ENCODE measurements around the gene CHADL. TPM values are rescaled to one million over a fixed set of nuclear protein-coding genes. Genes with fewer than 3 reads are reported as not detected.

The CHADL gene
- total and polyA plus RNA-seq, 2 of the 8 experiments (the other 6 are each of a cell fraction or from before 2014, with no cell fraction given): 0.78 to 1.4 TPM

DNA sequence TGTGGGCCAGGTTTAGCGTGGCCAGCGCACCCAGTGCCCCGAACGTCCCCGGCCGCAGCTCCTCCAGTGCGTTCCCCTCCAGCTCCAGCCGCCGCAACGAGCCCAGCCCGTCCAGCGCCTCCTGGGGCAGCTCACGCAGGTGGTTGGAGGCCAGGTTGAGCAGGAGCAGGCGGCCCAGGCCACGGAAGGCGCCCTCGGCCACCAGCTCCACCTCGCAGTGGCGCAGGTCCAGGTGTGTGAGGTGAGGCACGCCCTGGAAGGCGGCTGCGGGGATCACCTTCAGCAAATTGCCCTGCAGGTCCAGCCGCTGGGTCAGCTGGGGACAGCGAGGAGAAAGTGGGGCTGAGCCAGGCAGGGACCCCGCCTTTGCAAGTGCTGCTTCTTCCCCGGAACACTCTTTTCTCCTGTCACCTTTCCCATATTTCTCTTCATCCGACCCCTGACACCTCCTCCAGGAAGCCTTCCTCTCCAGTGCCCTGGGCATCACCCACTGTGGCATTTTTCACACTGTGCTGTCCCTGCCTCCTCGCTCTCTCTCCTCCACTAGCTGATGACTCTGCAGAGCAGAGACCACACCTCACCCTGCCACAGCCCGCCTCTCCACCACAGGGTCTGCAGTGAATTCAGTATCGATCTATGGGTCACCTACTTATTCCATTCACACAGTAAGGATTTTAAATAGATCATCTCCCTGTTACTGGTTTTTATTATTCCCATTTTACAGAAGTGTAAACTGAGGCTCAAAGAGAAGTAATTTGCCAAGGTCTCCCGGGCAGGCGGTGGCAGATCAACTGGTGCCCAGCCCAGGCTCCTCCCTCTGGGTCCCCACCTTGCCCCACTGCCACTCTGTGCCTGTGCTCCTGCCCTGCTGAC lies 1.9 kb downstream of the CHADL start:
- Histone ChIP-seq H3K23ac (ENCODE audit: insufficient read length) (no peak overlapping the region), H2BK5ac (ENCODE audit: low read depth, low read length) (peak overlapping the region; percentile 78; the same call in 1 of the 2 replicates), H4K8ac (ENCODE audit: extremely low read depth, insufficient read depth, low read length) (peak overlapping the region; percentile 98), H3K18ac (ENCODE audit: extremely low read depth, low read length) (peak overlapping the region; percentile 83), H4K91ac (replicated peaks; ENCODE audit: insufficient read length, low read length) (peak overlapping the region; percentile 93), H3K4me1 (replicated peaks in 1 of 4; ENCODE audit: control insufficient read depth in 3 of 4, insufficient read depth in 4 of 4, low read length in 3 of 4) (peaks cover 4 to 17% (median 11%) of the 10 kb centered on the region in 4 experiments; a peak in 6 of 7 replicates), H3K27ac (ENCODE audit: low read depth, low read length) (peak overlapping the region; percentile 37; the same call in 1 of the 2 replicates), H2AFZ (ENCODE audit: low read length) (peak overlapping the region; percentile 71; the same call in 1 of the 2 replicates), H2BK20ac (ENCODE audit: low read length) (no peak overlapping the region), H3K36me3 (ENCODE audit: control insufficient read depth in 2 of 4, insufficient read depth in 4 of 4, low read length in 3 of 4) (no peaks in the 10 kb centered on the region), H3K4ac (replicated peaks; ENCODE audit: insufficient read length, low read depth, low read length) (peak overlapping the region; percentile 90), H4K20me1 (replicated peaks in 1 of 2; ENCODE audit: control insufficient read depth in 1 of 2, insufficient read depth in 2 of 2, low read length in 2 of 2) (no peaks in the 10 kb centered on the region), H3K4me3 (ENCODE audit: extremely low read depth in 1 of 4, insufficient read depth in 2 of 4, low read depth in 3 of 4, low read length in 4 of 4) (peak overlapping the region in 3 of 4 experiments; percentile 2 to 53 (median 14); a peak in 2 of 8 replicates), H4K5ac (ENCODE audit: insufficient read length, low read depth, low read length) (peak overlapping the region; percentile 68), H3K23me2 (ENCODE audit: low read depth, low read length) (peaks cover 2% of the 10 kb centered on the region; the same call in 1 of the 2 replicates), H2BK120ac (replicated peaks; ENCODE audit: low read depth, low read length) (peak overlapping the region; percentile 53), H3K4me2 (ENCODE audit: insufficient read depth in 1 of 2, low read depth in 2 of 2, low read length in 2 of 2) (peak overlapping the region; percentile 39 to 69; a peak in 3 of 4 replicates), H3K79me1 (ENCODE audit: low read depth, low read length) (no peaks in the 10 kb centered on the region), H3K14ac (ENCODE audit: insufficient read length) (no peak overlapping the region), H3K56ac (replicated peaks; ENCODE audit: insufficient read length, low read depth, low read length) (peak overlapping the region; percentile 44), H3K27me3 (replicated peaks in 1 of 4; ENCODE audit: control insufficient read depth in 3 of 4, extremely low read depth in 1 of 4, insufficient read depth in 3 of 4, low read length in 3 of 4) (peaks cover 0 to 4% (median 0%) of the 10 kb centered on the region in 4 experiments; a peak in 3 of 7 replicates), H3K9ac (replicated peaks in 1 of 4; ENCODE audit: extremely low read depth in 1 of 4, low read depth in 3 of 4, low read length in 3 of 4) (peak overlapping the region in 2 of 4 experiments; percentile 29 to 48; a peak in 2 of 7 replicates), H3K79me2 (ENCODE audit: control insufficient read depth in 1 of 2, insufficient read depth in 2 of 2, low read length in 2 of 2) (no peaks in the 10 kb centered on the region), H2BK12ac (ENCODE audit: low read depth, low read length) (peak overlapping the region; percentile 77; the same call in 1 of the 2 replicates), H2AK5ac (ENCODE audit: low read depth, low read length) (no peak overlapping the region), H3K9me3 (ENCODE audit: insufficient read depth in 2 of 2, low read depth in 1 of 2, low read length in 1 of 2) (no peaks in the 10 kb centered on the region), H2BK15ac (ENCODE audit: low read length) (peak overlapping the region; percentile 61; the same call in 1 of the 2 replicates)
- DNase-seq (ENCODE audit: low read depth in 1 of 2, low spot score in 2 of 2) (no peak), FAIRE-seq (no peak)
- ChIA-PET CTCF (ENCODE audit: partially characterized antibody) (interaction anchor here (0.7 to 2.6 kb wide), 15 partner anchors 8 to 316 kb away, joined by 3 to 23 read pairs (median 8); no protein-coding TSS in a partner anchor), POLR2A (ENCODE audit: partially characterized antibody) (interaction anchor here (0.6 to 3.8 kb wide), 13 partner anchors 9 to 217 kb away, joined by 3 to 25 read pairs (median 4); partner anchors contain the start of gene ZC3H7B)
- 83% methylated on average over 26 of the region's 32 CpGs; no CpG with 5 or more reads in 1 of the 2 experiments for WGBS, 2 experiments (ENCODE audit: extremely low coverage in 1 of 2, insufficient coverage in 1 of 2, insufficient read length in 1 of 2, insufficient replicate concordance in 2 of 2, low coverage in 1 of 2, low lambda C conversion rate in 2 of 2, missing lambda C conversion rate in 1 of 2)
- TF ChIP-seq HDAC2 (IDR thresholded peaks at IDR 0.05; ENCODE audit: borderline replicate concordance in 1 of 2, low read depth in 2 of 2, low read length in 2 of 2) (no peak), BRCA1 (IDR thresholded peaks at IDR 0.05; ENCODE audit: low read depth, low read length) (no peak), JUN (IDR thresholded peaks at IDR 0.05; ENCODE audit: low read depth, low read length) (no peak), SIRT6 (IDR thresholded peaks at IDR 0.05; ENCODE audit: low read length) (no peak), CREB1 (IDR thresholded peaks at IDR 0.05) (no peak), TEAD4 (IDR thresholded peaks at IDR 0.05; ENCODE audit: low read depth, low read length) (no peak), SIX5 (IDR thresholded peaks at IDR 0.05; ENCODE audit: low read depth, low read length) (no peak), TCF12 (IDR thresholded peaks at IDR 0.05; ENCODE audit: low read depth, low read length) (no peak), SRF (IDR thresholded peaks at IDR 0.05; ENCODE audit: low read depth, low read length) (no peak), ZNF274 (IDR thresholded peaks at IDR 0.05; ENCODE audit: borderline replicate concordance, extremely low read depth, low read length) (no peak), SP2 (IDR thresholded peaks at IDR 0.05; ENCODE audit: low read length) (no peak)
- TF ChIP-seq, protein P1, sequence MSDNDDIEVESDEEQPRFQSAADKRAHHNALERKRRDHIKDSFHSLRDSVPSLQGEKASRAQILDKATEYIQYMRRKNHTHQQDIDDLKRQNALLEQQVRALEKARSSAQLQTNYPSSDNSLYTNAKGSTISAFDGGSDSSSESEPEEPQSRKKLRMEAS (IDR thresholded peaks at IDR 0.05): no peak
